Neural cell (in vitro differentiated cells): ENCODE data around the gene LAMA5. TPM values are rescaled to one million over a fixed set of nuclear protein-coding genes. Genes with fewer than 3 reads are reported as not detected.

ENCODE experiments used
- H2AFZ ChIP-seq: fragments of 200-600, 300-800 bp; sonication (generic), shearing (Covaris generic); 2 replicates; pipeline ENCODE4 v1.6.0; 2014; ENCODE audit warnings: low read depth, mild to moderate bottlenecking, antibody characterized with exemption, low read length, moderate library complexity
- H3F3A ChIP-seq: fragments of 200-600 bp; shearing (Covaris generic); 2 replicates; pipeline ENCODE4 v1.6.1; 2016; ENCODE audit warnings: mild to moderate bottlenecking, moderate library complexity, mixed read lengths, antibody characterized with exemption, low read length; ENCODE audit not compliant: insufficient read depth, poor library complexity, severe bottlenecking
- H3K27ac ChIP-seq: fragments of 200-600, 300-800 bp; sonication (generic), shearing (Covaris generic); 2 replicates; pipeline ENCODE4 v1.5.1; 2014; ENCODE audit warnings: mild to moderate bottlenecking, low read length, moderate library complexity
- H3K27me3 ChIP-seq: fragments of 300-800, 200-600 bp; sonication (generic), shearing (Covaris generic); 2 replicates; pipeline ENCODE4 v1.6.0; 2014; ENCODE audit warnings: mild to moderate bottlenecking, low read depth, low read length, moderate library complexity; ENCODE audit not compliant: insufficient read depth
- H3K36me3 ChIP-seq: fragments of 300-800, 200-600 bp; sonication (generic), shearing (Covaris generic); 2 replicates; pipeline ENCODE4 v1.5.1; 2014; ENCODE audit warnings: mild to moderate bottlenecking, antibody characterized with exemption, low read length, moderate library complexity; ENCODE audit not compliant: insufficient read depth
- H3K4me2 ChIP-seq: fragments of 300-800, 200-600 bp; sonication (generic), shearing (Covaris generic); 2 replicates; pipeline ENCODE4 v1.6.0; 2014; ENCODE audit warnings: mild to moderate bottlenecking, low read length
- H3K4me3 ChIP-seq: fragments of 300-800, 200-600 bp; sonication (generic), shearing (Covaris generic); 2 replicates; pipeline ENCODE4 v1.5.1; 2014; ENCODE audit warnings: mild to moderate bottlenecking, low read length, moderate library complexity
- H3K79me2 ChIP-seq: fragments of 200-600 bp; shearing (Covaris generic); replicated peaks from 2 replicates; pipeline ENCODE4 v1.6.0; 2014; ENCODE audit warnings: mild to moderate bottlenecking, low read length, moderate library complexity; ENCODE audit not compliant: insufficient read depth
- H3K9ac ChIP-seq: fragments of 300-800, 200-600 bp; sonication (generic), shearing (Covaris generic); 2 replicates; pipeline ENCODE4 v1.6.1; 2016; ENCODE audit warnings: mild to moderate bottlenecking, low read length, mixed read lengths
- H3K9me2 ChIP-seq: fragments of 200-600 bp; shearing (Covaris generic); 2 replicates; pipeline ENCODE4 v1.6.1; 2016; ENCODE audit warnings: mild to moderate bottlenecking, low read length, mixed read lengths; ENCODE audit not compliant: insufficient read depth
- H3K9me3 ChIP-seq: fragments of 200-600, 300-800 bp; sonication (generic), shearing (Covaris generic); 2 replicates; pipeline ENCODE4 v1.6.1; 2016; ENCODE audit warnings: mild to moderate bottlenecking, mixed run types, low read length, moderate library complexity, mixed read lengths
- H4K20me1 ChIP-seq: fragments of 200-600 bp; shearing (Covaris generic); 2 replicates; pipeline ENCODE4 v1.6.1; 2016; ENCODE audit warnings: mild to moderate bottlenecking, mixed run types; ENCODE audit not compliant: insufficient read depth
- CTCF ChIP-seq: fragments of 450-650 bp; IDR thresholded peaks from 2 replicates; pipeline ENCODE4 v1.5.1; 2014; ENCODE audit warnings: antibody characterized with exemption, mild to moderate bottlenecking, moderate library complexity; ENCODE audit not compliant: poor library complexity, severe bottlenecking
- EP300 ChIP-seq: fragments of 450-650 bp; conservative IDR thresholded peaks from 2 replicates; pipeline ENCODE4 v1.6.1; 2014; ENCODE audit warnings: antibody characterized with exemption, mild to moderate bottlenecking, moderate library complexity; ENCODE audit not compliant: poor library complexity, severe bottlenecking
- EZH2 ChIP-seq: fragments of 200-600, 300-800 bp; shearing (Covaris generic), sonication (generic); IDR thresholded peaks from 2 replicates; pipeline ENCODE4 v1.6.1; 2014; ENCODE audit warnings: antibody characterized with exemption, low read length, borderline replicate concordance, mild to moderate bottlenecking; ENCODE audit not compliant: insufficient read depth, poor library complexity, severe bottlenecking
- MXI1 ChIP-seq: fragments of 450-650 bp; conservative IDR thresholded peaks from 2 replicates; pipeline ENCODE4 v1.6.1; 2014; ENCODE audit warnings: antibody characterized with exemption, mild to moderate bottlenecking; ENCODE audit not compliant: poor library complexity, severe bottlenecking
- POLR2AphosphoS5 ChIP-seq: IDR thresholded peaks from 2 replicates; pipeline ENCODE4 v1.6.1; 2012
- RAD21 ChIP-seq: fragments of 450-650 bp; conservative IDR thresholded peaks from 2 replicates; pipeline ENCODE4 v1.6.1; 2014; ENCODE audit warnings: antibody characterized with exemption, mild to moderate bottlenecking, moderate library complexity
- REST ChIP-seq: IDR thresholded peaks from 2 replicates; pipeline ENCODE4 v1.6.1; 2012; ENCODE audit warnings: borderline replicate concordance
- SMC3 ChIP-seq: fragments of 450-650 bp; conservative IDR thresholded peaks from 2 replicates; pipeline ENCODE4 v1.6.1; 2014; ENCODE audit warnings: antibody characterized with exemption, mild to moderate bottlenecking, moderate library complexity; ENCODE audit not compliant: poor library complexity
- TAF1 ChIP-seq: IDR thresholded peaks from 2 replicates; pipeline ENCODE4 v1.6.1; 2012; ENCODE audit warnings: low read depth
- polyA plus RNA-seq: library from polyadenylated mRNA; depleted of rRNA; stranded (reverse); fragments of >200 nt; gene quantifications from 2 replicates; pipeline ENCODE4 v1.2.3, GENCODE V29; 2014

The LAMA5 gene
- polyA plus RNA-seq, 1 donor from 2014 or later = 27.2 TPM

GRCh38 chr20:62301773-62302340 is 65.3 kb downstream of the LAMA5 start (continued):
- peak; percentile 85 for TF ChIP-seq CTCF

- Histone ChIP-seq H3F3A (no peaks in the 10 kb centered on the region), H3K4me3 (no peak overlapping the region), H3K9ac (no peak overlapping the region)
Observed at GRCh38 chr20:62301111-62301668, 65.9 kb downstream of the LAMA5 start.

More at GRCh38 chr20:62301111-62301668, 65.9 kb downstream of the LAMA5 start:
- no peak overlapping the region for H3K27ac ChIP-seq
- no peaks in the 10 kb centered on the region for H3K36me3 ChIP-seq
- H3K27me3 ChIP-seq = no peaks in the 10 kb centered on the region
- no peaks in the 10 kb centered on the region for H3K9me2 ChIP-seq
- H4K20me1 ChIP-seq = peaks cover 9% of the 10 kb centered on the region
- H3K4me2 ChIP-seq = no peak overlapping the region
- TF ChIP-seq RAD21 = no peak
- no peak for TF ChIP-seq EZH2
- TF ChIP-seq MXI1 = no peak
- TF ChIP-seq SMC3 = no peak
- TF ChIP-seq REST = no peak
- no peak for TF ChIP-seq EP300
- TF ChIP-seq CTCF = no peak
- TF ChIP-seq POLR2AphosphoS5 = no peak
- TF ChIP-seq TAF1 = no peak
- H3K9me3 ChIP-seq = no peaks in the 10 kb centered on the region
- H2AFZ ChIP-seq = no peak overlapping the region
- H3K79me2 ChIP-seq = peaks cover 14% of the 10 kb centered on the region
